K562 (cell line): ENCODE results near the gene HMCN2.

ENCODE experiments used
- FOXK2 ChIP-seq, 2 experiments: fragments of 450-650 bp; IDR thresholded peaks in 1 of 2; conservative IDR thresholded peaks in 1 of 2; 2 replicates each; pipeline ENCODE4 v1.6.1; 2016; ENCODE audit warnings: low read depth in 2 of 2, mild to moderate bottlenecking in 1 of 2
- FOXM1 ChIP-seq, 2 experiments: fragments of 450-650 bp in 1 of 2; sonication (generic) in 1 of 2; formaldehyde crosslinking in 1 of 2; IDR thresholded peaks; 2 replicates each; pipeline versions ENCODE4 v1.6.1 to v1.9.0; 2017 to 2022; ENCODE audit warnings: low read depth in 2 of 2, mild to moderate bottlenecking in 2 of 2, missing genetic modification reagents in 1 of 2, moderate library complexity in 1 of 2
- GABPA ChIP-seq: fragments of 200-800 bp; sonication (Bioruptor generic); conservative IDR thresholded peaks from 2 replicates; pipeline ENCODE4 v1.6.1; 2016; ENCODE audit warnings: low read depth, missing genetic modification characterization, missing compliant biosample characterization
- HDAC2 ChIP-seq: fragments of 450-650 bp; IDR thresholded peaks from 2 replicates; pipeline ENCODE4 v1.6.1; 2016; ENCODE audit warnings: mild to moderate bottlenecking
- NCOA2 ChIP-seq, 2 experiments: fragments of 450-650 bp; IDR thresholded peaks; 2 replicates each; pipeline ENCODE4 v1.6.1; 2018; ENCODE audit warnings: mild to moderate bottlenecking in 2 of 2, moderate library complexity in 1 of 2; ENCODE audit not compliant: partially characterized antibody in 2 of 2
- NR4A1 ChIP-seq, 2 experiments: fragments of 250-450 bp in 1 of 2; fragments of 450-650 bp in 1 of 2; sonication (Bioruptor Pico) in 1 of 2; IDR thresholded peaks; 2 replicates each; pipeline versions ENCODE4 v1.4.0 to v1.6.1; 2016 to 2020; ENCODE audit warnings: mild to moderate bottlenecking in 2 of 2, missing compliant biosample characterization in 1 of 2, missing genetic modification characterization in 1 of 2, moderate library complexity in 1 of 2
- RBM22 ChIP-seq: fragments of 200-400 bp; formaldehyde crosslinking; IDR thresholded peaks from 2 replicates; pipeline ENCODE4 v1.6.1; 2018; ENCODE audit warnings: low read length, low read depth; ENCODE audit not compliant: poor library complexity, severe bottlenecking
- SMAD3 ChIP-seq: fragments of 450-650 bp; formaldehyde crosslinking; conservative IDR thresholded peaks from 2 replicates; pipeline ENCODE4 v1.4.0; 2020; ENCODE audit warnings: mild to moderate bottlenecking
- SP1 ChIP-seq: sonication (generic); formaldehyde crosslinking; IDR thresholded peaks from 2 replicates; pipeline ENCODE4 v1.8.1; 2022; ENCODE audit warnings: mild to moderate bottlenecking, missing genetic modification reagents
- ZNF24 ChIP-seq: fragments of 450-650 bp; IDR thresholded peaks from 2 replicates; pipeline ENCODE4 v1.6.1; 2016
- TF ChIP-seq, protein P1 (sequence below): fragments of 450-650 bp; formaldehyde crosslinking; IDR thresholded peaks from 2 replicates; pipeline ENCODE4 v1.4.0; 2020; ENCODE audit warnings: mild to moderate bottlenecking, moderate library complexity
- TF ChIP-seq, protein P2 (sequence below): fragments of 450-650 bp; IDR thresholded peaks from 2 replicates; pipeline ENCODE4 v1.6.1; 2017; ENCODE audit warnings: mild to moderate bottlenecking, moderate library complexity

DNA sequence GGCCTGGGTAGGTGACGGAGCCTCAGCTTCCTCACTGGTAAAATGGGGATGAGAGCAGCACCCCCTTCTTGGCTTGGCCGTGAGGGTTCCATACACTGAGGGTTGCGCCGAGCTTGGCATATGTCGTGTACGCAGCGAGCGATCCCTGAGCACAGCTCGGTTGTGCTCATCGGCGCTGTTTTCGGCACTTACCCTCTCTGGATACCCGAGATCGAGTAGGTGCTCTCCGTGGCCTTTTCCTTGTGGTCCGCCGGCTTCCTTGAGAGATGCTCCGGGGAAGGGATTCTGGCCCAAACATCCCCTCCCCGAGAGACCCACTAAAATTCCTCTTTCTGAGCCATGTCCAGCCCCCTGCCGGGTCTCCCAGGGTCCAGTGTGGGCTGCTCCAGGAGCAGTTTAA is 40.0 kb upstream of the HMCN2 start:
- TF ChIP-seq GABPA (tag) (no peak), FOXK2 (conservative IDR thresholded peaks at IDR 0.05 in 1 of 2, IDR thresholded peaks at IDR 0.05 in 1 of 2; ENCODE audit: low read depth in 2 of 2) (no peak), SMAD3 (CRISPR knock-in tag) (no peak), ZNF24 (no peak), NR4A1 (CRISPR knock-in tag; IDR thresholded peaks at IDR 0.05) (no peak), NR4A1 (tag; IDR thresholded peaks at IDR 0.05) (no peak), NCOA2 (IDR thresholded peaks at IDR 0.05; ENCODE audit: partially characterized antibody in 2 of 2) (no peak), RBM22 (no peak), HDAC2 (no peak), SP1 (CRISPR knock-in tag) (no peak), FOXM1 (IDR thresholded peaks at IDR 0.05; ENCODE audit: low read depth) (no peak), FOXM1 (CRISPR knock-in tag; IDR thresholded peaks at IDR 0.05; ENCODE audit: low read depth) (no peak)
- TF ChIP-seq, protein P1, sequence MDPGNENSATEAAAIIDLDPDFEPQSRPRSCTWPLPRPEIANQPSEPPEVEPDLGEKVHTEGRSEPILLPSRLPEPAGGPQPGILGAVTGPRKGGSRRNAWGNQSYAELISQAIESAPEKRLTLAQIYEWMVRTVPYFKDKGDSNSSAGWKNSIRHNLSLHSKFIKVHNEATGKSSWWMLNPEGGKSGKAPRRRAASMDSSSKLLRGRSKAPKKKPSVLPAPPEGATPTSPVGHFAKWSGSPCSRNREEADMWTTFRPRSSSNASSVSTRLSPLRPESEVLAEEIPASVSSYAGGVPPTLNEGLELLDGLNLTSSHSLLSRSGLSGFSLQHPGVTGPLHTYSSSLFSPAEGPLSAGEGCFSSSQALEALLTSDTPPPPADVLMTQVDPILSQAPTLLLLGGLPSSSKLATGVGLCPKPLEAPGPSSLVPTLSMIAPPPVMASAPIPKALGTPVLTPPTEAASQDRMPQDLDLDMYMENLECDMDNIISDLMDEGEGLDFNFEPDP (CRISPR knock-in tag): no peak
- TF ChIP-seq, protein P2, sequence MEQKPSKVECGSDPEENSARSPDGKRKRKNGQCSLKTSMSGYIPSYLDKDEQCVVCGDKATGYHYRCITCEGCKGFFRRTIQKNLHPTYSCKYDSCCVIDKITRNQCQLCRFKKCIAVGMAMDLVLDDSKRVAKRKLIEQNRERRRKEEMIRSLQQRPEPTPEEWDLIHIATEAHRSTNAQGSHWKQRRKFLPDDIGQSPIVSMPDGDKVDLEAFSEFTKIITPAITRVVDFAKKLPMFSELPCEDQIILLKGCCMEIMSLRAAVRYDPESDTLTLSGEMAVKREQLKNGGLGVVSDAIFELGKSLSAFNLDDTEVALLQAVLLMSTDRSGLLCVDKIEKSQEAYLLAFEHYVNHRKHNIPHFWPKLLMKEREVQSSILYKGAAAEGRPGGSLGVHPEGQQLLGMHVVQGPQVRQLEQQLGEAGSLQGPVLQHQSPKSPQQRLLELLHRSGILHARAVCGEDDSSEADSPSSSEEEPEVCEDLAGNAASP: no peak
